Activated T-helper 1 cell treated with anti-CD3 and anti-CD28 coated beads, Interleukin-12 subunit alpha, Interleukin-12 subunit beta, Interleukin-2, Interleukin-4 antibody, amounts not matched to agents 30 ng/mL and 10 ng/mL and 1 ng/mL, durations not matched to agents 14 hours and 24 hours and 36 hours (primary cell): ENCODE data around the gene TENM4. TPM values are rescaled to one million over a fixed set of nuclear protein-coding genes. Genes with fewer than 3 reads are reported as not detected.

ENCODE experiments used
- DNase-seq: peaks from one replicate; pipeline ENCODE4 v3.0.0; 2021; ENCODE audit warnings: low spot score
- H3K27ac Mint-ChIP-seq: one replicate; pipeline ENCODE4 v1.8.0; 2021; ENCODE audit warnings: mild to moderate bottlenecking, mixed read lengths
- H3K27me3 Mint-ChIP-seq: one replicate; pipeline ENCODE4 v1.8.0; 2022; ENCODE audit warnings: mild to moderate bottlenecking, moderate library complexity, mixed read lengths; ENCODE audit not compliant: insufficient read depth
- H3K36me3 Mint-ChIP-seq: one replicate; pipeline ENCODE4 v1.8.0; 2021; ENCODE audit warnings: low read depth, mixed read lengths
- H3K4me1 Mint-ChIP-seq: one replicate; pipeline ENCODE4 v1.8.0; 2021; ENCODE audit warnings: low read depth, mixed read lengths
- H3K4me3 Mint-ChIP-seq: one replicate; pipeline ENCODE4 v1.8.0; 2021; ENCODE audit warnings: mild to moderate bottlenecking, moderate library complexity, mixed read lengths
- H3K9me3 Mint-ChIP-seq: one replicate; pipeline ENCODE4 v1.8.0; 2021; ENCODE audit warnings: mixed read lengths
- intact Hi-C: fragments of 100-400 bp; cut with micrococcal nuclease; formaldehyde crosslinking; loops from one replicate; pipeline ENCODE4 v1.15.1; 2024
- total RNA-seq: library from RNA; stranded (reverse); gene quantifications from 2 replicates; pipeline ENCODE4 v1.2.3, GENCODE V29; 2022

Gene TENM4
- total RNA-seq, 1 donor from 2014 or later: 0.03 TPM

GRCh38 chr11:79092791-79093353, 348.0 kb downstream of the TENM4 start:
- DNase-seq: no peak
- H3K27ac Mint-ChIP-seq: no peak overlapping the region
- no peaks in the 10 kb centered on the region for H3K36me3 Mint-ChIP-seq
- H3K4me1 Mint-ChIP-seq: no peaks in the 10 kb centered on the region
- no peaks in the 10 kb centered on the region for H3K27me3 Mint-ChIP-seq
- H3K4me3 Mint-ChIP-seq: no peak overlapping the region
- no peaks in the 10 kb centered on the region for H3K9me3 Mint-ChIP-seq
- intact Hi-C loops: no loop called here

DNA sequence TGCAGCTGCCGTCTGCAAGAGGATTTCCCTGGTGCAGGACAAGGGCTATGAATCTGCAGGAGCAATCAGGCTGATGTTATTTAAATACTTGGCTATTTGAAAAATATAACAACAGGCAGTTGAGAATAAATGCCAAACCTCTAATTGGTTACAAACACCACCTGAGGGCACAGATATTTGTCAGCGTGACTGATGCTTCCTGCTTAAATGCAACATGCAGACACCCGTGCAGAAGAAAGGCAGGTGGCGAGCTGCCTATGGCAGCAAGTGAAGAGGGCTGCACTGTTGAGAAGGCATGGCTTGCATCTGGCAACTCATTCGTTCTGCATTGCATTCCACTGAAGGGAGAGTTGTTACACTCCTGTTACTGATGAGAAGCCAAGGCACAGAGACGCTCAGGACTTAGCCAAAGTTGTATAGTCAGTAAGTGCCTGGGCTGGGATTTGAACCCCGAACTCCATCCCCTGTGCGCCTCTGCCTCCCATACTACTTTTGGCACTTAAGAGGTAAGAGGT, 350.6 kb downstream of the TENM4 start:
- Mint-ChIP-seq H3K4me3 (no peak overlapping the region), H3K27me3 (no peaks in the 10 kb centered on the region), H3K4me1 (no peaks in the 10 kb centered on the region), H3K27ac (no peak overlapping the region), H3K9me3 (no peaks in the 10 kb centered on the region), H3K36me3 (no peaks in the 10 kb centered on the region)
- no peak for DNase-seq
- intact Hi-C loops: no loop called here

- no peaks in the 10 kb centered on the region for H3K27me3 Mint-ChIP-seq
- no peak overlapping the region for H3K4me3 Mint-ChIP-seq
- intact Hi-C loops: no loop called here
- no peaks in the 10 kb centered on the region for H3K4me1 Mint-ChIP-seq
- no peaks in the 10 kb centered on the region for H3K36me3 Mint-ChIP-seq
- DNase-seq: no peak
- no peaks in the 10 kb centered on the region for H3K9me3 Mint-ChIP-seq
- H3K27ac Mint-ChIP-seq: no peak overlapping the region
Observed at GRCh38 chr11:79089601-79090000, 351.2 kb downstream of the TENM4 start.

DNA sequence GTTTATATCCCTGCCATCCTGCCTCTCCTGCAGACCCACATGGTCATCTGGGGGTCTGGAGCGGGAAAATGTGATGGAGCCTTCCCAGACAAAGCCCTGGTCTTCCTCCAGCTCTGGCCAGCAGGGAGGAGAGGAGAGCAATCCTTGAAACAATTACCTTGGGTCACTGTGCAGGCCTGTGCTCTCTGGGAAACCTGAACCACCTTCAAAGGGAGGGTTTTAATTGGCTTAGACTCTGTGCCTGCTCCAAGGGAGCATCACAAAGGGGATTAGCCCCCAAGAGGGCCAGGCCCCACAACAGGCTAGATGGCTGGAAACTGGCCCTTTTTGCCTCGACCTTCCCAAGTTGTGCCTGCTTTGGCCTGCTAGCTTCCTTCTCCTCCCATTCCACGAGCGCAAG, 351.9 kb downstream of the TENM4 start:
- DNase-seq: no peak

DNA sequence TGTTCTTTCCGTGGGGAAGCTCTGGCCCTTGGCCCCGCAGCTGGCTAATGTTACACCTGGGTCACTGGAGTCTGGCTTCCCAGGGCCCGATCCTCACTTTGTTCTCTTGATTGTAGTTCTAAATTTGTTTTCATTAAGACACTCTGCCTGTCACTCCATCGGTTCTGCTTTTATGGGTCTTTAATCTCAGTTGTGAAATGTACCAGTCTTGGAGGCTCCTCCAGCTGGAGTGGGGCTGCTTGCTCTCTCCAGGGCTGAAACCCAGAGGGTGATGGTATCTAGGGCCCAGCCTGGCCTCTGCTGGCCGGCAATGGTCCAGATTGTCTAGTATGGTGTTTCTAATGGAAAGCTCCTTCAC, 352.9 kb downstream of the TENM4 start:
- H3K4me3 Mint-ChIP-seq: no peak overlapping the region
- no peak for DNase-seq
- H3K27ac Mint-ChIP-seq: no peak overlapping the region
- no peaks in the 10 kb centered on the region for H3K9me3 Mint-ChIP-seq
- intact Hi-C loops: no loop called here
- no peaks in the 10 kb centered on the region for H3K36me3 Mint-ChIP-seq
- no peaks in the 10 kb centered on the region for H3K4me1 Mint-ChIP-seq
- no peaks in the 10 kb centered on the region for H3K27me3 Mint-ChIP-seq

More for the DNA sequence above, 351.9 kb downstream of the TENM4 start:
- no peak overlapping the region for H3K27ac Mint-ChIP-seq
- intact Hi-C loops: no loop called here
- no peaks in the 10 kb centered on the region for H3K27me3 Mint-ChIP-seq
- no peaks in the 10 kb centered on the region for H3K36me3 Mint-ChIP-seq
- H3K4me1 Mint-ChIP-seq: no peaks in the 10 kb centered on the region
- no peak overlapping the region for H3K4me3 Mint-ChIP-seq
- H3K9me3 Mint-ChIP-seq: no peaks in the 10 kb centered on the region

DNA sequence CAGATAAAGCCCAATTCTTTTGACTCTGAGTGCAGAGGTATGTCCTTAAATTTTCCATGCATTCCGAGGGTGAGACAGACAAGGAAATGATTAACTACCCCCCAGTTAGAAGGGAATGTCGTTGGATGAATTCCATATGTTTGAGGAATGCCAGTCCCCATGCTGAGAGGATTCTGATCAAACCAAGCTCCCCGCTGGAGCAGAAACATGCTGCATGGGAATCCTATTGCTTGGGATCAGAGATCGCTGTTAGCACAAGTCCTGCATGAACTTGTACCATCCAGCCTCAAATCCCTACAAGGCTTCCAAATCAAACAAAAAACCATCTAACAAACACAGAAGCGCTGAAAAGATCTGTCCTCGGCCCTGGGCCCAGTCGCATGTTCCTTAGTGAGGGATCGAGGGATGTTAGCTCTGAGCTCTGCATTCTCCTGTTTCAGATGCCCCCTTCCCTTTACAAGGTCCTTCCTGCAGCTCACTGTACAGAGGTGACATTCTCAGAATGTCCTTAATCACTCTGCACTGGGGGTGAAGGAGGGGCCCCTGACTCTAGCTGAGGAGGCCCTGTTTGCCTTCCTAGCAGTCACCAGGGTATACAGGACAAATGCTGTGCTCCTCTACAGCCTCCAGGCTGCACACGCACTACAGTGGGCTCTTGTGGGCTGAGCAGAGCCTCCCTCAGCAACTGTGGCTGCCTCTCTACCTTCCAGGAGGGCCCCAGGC, 353.4 kb downstream of the TENM4 start:
- Mint-ChIP-seq H3K4me1 (no peaks in the 10 kb centered on the region), H3K27ac (no peak overlapping the region), H3K9me3 (no peaks in the 10 kb centered on the region), H3K4me3 (no peak overlapping the region), H3K36me3 (no peaks in the 10 kb centered on the region), H3K27me3 (no peaks in the 10 kb centered on the region)
- DNase-seq: no peak
- intact Hi-C loops: no loop called here

DNA sequence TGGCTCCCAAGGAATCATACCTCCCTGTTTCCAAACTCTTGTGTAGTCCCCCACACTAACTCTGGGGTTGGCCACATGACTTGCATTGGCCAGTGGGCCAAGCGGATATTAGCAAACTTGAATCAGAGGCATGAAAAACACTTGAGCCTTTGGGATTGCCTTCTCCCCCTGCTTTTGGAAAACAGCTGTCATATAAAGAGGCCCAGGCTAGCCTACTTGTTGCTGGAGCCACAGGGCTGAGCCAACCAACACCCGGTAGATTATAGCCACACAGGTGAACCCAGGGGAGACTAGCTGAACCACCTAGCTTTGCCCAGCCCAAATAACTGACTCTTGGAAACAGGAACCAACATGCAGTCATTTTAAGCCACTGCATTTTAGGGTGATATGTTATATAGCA, 354.8 kb downstream of the TENM4 start:
- Mint-ChIP-seq H3K27ac (no peak overlapping the region), H3K4me1 (no peaks in the 10 kb centered on the region), H3K4me3 (no peak overlapping the region), H3K27me3 (no peaks in the 10 kb centered on the region), H3K36me3 (no peaks in the 10 kb centered on the region), H3K9me3 (no peaks in the 10 kb centered on the region)
- intact Hi-C loops: no loop called here
- DNase-seq: no peak

DNA sequence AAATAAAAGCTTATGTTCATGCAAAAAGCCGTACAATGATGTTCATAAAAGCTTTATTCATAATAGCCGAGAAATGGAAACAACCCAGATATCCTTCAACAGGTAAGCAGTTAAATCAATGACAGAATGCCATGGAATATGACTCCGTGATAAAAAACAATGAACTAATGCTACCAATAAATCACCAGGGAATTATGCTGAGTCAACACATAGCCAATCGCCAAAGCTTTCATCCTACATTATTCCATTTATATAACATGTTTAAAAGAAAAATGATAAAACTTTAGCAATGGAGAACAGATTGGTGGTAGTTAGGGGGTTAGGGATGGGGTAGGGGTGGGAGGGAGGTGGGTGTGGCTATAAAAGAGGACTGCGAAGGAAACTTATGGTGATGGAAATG, 356.4 kb downstream of the TENM4 start:
- no peaks in the 10 kb centered on the region for H3K9me3 Mint-ChIP-seq

DNA sequence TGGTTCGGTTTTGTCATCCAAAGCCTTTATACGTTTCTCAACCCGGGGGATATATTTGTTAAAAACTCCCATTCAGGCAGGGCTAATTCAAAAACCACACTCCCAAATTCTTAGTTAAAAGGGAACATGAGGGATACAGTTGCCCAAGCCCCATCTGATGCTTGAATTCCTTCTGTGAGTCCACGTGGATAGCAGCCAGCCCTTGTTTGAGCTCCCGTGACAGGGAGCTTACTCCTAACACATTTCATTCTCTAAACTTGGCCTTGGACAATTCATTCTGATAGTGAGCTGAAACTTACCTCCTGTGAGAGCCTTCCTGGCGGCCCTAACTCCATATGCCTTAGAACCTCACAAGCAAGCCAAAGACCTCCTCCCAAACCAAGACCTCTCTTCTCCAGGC, 357.5 kb downstream of the TENM4 start:
- H3K27me3 Mint-ChIP-seq: no peaks in the 10 kb centered on the region
- H3K36me3 Mint-ChIP-seq: no peaks in the 10 kb centered on the region
- no peaks in the 10 kb centered on the region for H3K4me1 Mint-ChIP-seq
- H3K4me3 Mint-ChIP-seq: no peak overlapping the region
- intact Hi-C loops: no loop called here
- H3K9me3 Mint-ChIP-seq: no peaks in the 10 kb centered on the region
- DNase-seq: no peak
- H3K27ac Mint-ChIP-seq: no peak overlapping the region

More for the DNA sequence above, 356.4 kb downstream of the TENM4 start:
- Mint-ChIP-seq H3K4me3 (no peak overlapping the region), H3K36me3 (no peaks in the 10 kb centered on the region), H3K27me3 (no peaks in the 10 kb centered on the region), H3K27ac (no peak overlapping the region), H3K4me1 (no peaks in the 10 kb centered on the region)
- intact Hi-C loops: no loop called here
- DNase-seq: no peak

DNA sequence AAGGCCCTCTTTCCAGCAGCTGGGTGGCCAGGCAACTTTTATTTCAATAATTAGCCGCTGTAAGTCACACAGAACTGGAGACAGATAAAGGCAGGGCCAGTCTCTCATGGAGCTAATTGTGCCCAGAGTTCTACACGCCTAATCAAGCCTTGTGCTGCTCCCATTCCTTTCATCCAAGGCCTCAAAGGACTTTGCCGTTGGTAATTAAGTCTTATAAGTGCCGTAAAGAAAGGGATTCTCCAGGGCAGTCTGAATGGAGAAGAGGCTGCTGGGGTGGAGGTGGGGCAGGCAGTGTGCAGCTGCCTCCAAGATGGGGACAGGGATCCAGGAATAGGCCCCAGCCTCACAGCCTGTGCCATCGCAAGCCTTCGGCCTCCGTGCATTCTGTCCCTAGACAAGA, 357.9 kb downstream of the TENM4 start:
- intact Hi-C loops: no loop called here
- no peaks in the 10 kb centered on the region for H3K36me3 Mint-ChIP-seq
- no peaks in the 10 kb centered on the region for H3K27me3 Mint-ChIP-seq
- H3K4me1 Mint-ChIP-seq: no peaks in the 10 kb centered on the region
- no peak overlapping the region for H3K4me3 Mint-ChIP-seq
- no peak overlapping the region for H3K27ac Mint-ChIP-seq
- DNase-seq: no peak
- H3K9me3 Mint-ChIP-seq: no peaks in the 10 kb centered on the region

DNA sequence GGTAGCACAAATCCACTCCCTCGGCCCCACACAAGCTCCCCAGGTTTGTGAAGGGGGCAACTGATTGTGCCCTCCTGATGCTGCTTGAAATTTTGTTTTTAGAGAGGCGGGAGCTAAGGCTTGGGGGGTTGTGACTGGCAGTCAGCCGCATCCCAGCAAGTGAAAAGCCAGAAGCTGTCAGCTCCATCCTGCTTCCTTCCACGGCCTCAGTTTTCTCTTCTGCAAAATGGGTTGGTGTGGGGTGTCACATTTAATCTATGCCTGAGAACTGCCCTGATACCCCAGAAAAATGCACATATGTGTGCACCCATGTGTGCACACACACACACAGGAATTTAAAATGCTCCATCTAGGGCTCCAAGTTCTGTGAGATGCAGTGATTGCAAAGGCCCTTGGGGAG, 358.6 kb downstream of the TENM4 start:
- H3K4me1 Mint-ChIP-seq: no peaks in the 10 kb centered on the region
- no peak for DNase-seq
- no peak overlapping the region for H3K4me3 Mint-ChIP-seq
- H3K27ac Mint-ChIP-seq: no peak overlapping the region
- H3K9me3 Mint-ChIP-seq: no peaks in the 10 kb centered on the region
- H3K36me3 Mint-ChIP-seq: no peaks in the 10 kb centered on the region
- intact Hi-C loops: no loop called here
- H3K27me3 Mint-ChIP-seq: no peaks in the 10 kb centered on the region

- Mint-ChIP-seq H3K27me3 (no peaks in the 10 kb centered on the region), H3K9me3 (no peaks in the 10 kb centered on the region)
Observed at GRCh38 chr11:79081471-79082031, 359.3 kb downstream of the TENM4 start.

DNA sequence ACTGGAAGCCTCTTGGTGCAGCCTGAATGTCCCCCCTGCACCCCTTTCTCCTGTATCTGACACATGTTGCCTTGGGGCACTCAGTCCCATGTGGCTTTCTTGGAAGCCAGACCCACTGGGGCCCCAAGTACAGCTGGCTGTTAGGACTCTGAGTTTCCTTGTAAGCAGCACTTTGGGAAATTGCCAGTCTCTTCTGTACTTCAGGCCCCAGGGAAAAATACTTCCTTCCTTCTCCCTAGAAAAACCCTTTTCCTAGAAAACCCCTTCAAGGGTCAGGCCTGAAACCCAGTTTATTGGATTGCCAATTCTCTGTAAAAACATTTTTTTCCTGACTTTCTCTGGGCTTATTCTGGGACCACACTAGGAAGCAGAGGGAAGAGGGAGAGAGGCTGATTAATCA, 360.3 kb downstream of the TENM4 start:
- Mint-ChIP-seq H3K4me1 (no peaks in the 10 kb centered on the region), H3K27ac (no peak overlapping the region), H3K36me3 (no peaks in the 10 kb centered on the region), H3K27me3 (no peaks in the 10 kb centered on the region), H3K4me3 (no peak overlapping the region), H3K9me3 (no peaks in the 10 kb centered on the region)
- intact Hi-C loops: no loop called here
- DNase-seq: no peak

More at GRCh38 chr11:79081471-79082031, 359.3 kb downstream of the TENM4 start:
- intact Hi-C loops: no loop called here
- H3K27ac Mint-ChIP-seq: no peak overlapping the region
- no peaks in the 10 kb centered on the region for H3K36me3 Mint-ChIP-seq
- no peaks in the 10 kb centered on the region for H3K4me1 Mint-ChIP-seq
- no peak overlapping the region for H3K4me3 Mint-ChIP-seq
- no peak for DNase-seq
